ENCODE measurements around the gene RRM2. TPM values are rescaled to one million over a fixed set of nuclear protein-coding genes. Genes with fewer than 3 reads are reported as not detected.

Gene RRM2
- polyA plus RNA-seq, 1 donor from 2014 or later: 0.57 TPM

DNA sequence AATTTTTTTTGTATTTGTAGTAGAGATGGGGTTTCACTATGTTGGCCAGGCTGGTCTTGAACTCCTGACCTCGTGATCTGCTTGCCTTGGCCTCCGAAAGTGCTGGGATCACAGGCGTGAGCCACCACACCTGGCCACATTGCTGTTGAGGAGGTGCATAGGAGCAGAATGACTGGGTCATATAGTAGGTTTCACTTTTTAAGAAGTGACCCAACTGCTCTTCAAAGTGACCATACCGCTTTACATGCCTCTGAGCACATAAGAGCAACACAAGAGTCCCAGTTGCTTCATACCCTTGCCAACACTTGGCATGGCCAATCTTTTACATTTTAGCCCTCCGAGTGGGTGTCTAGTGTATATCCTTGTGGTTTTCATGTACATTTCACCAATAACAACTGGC lies 28.9 kb downstream of the RRM2 start:
- TF ChIP-seq REST (IDR thresholded peaks at IDR 0.05; ENCODE audit: borderline replicate concordance) (no peak), MXI1 (conservative IDR thresholded peaks at IDR 0.05; ENCODE audit: poor library complexity, severe bottlenecking) (no peak), POLR2AphosphoS5 (IDR thresholded peaks at IDR 0.05) (no peak), TAF1 (IDR thresholded peaks at IDR 0.05; ENCODE audit: low read depth) (no peak), RAD21 (conservative IDR thresholded peaks at IDR 0.05) (no peak), EZH2 (IDR thresholded peaks at IDR 0.05; ENCODE audit: borderline replicate concordance, insufficient read depth, low read length, poor library complexity, severe bottlenecking) (no peak), SMC3 (conservative IDR thresholded peaks at IDR 0.05; ENCODE audit: poor library complexity) (no peak), EP300 (conservative IDR thresholded peaks at IDR 0.05; ENCODE audit: poor library complexity, severe bottlenecking) (no peak)
- TF ChIP-seq, protein P1, sequence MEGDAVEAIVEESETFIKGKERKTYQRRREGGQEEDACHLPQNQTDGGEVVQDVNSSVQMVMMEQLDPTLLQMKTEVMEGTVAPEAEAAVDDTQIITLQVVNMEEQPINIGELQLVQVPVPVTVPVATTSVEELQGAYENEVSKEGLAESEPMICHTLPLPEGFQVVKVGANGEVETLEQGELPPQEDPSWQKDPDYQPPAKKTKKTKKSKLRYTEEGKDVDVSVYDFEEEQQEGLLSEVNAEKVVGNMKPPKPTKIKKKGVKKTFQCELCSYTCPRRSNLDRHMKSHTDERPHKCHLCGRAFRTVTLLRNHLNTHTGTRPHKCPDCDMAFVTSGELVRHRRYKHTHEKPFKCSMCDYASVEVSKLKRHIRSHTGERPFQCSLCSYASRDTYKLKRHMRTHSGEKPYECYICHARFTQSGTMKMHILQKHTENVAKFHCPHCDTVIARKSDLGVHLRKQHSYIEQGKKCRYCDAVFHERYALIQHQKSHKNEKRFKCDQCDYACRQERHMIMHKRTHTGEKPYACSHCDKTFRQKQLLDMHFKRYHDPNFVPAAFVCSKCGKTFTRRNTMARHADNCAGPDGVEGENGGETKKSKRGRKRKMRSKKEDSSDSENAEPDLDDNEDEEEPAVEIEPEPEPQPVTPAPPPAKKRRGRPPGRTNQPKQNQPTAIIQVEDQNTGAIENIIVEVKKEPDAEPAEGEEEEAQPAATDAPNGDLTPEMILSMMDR (IDR thresholded peaks at IDR 0.05; ENCODE audit: poor library complexity, severe bottlenecking): no peak

GRCh38 chr2:10157293-10157692 lies 34.8 kb downstream of the RRM2 start:
- no peaks in the 10 kb centered on the region for H3K27me3 ChIP-seq (ENCODE audit: insufficient read depth, low read depth, low read length)
- no peak overlapping the region for H3K27ac ChIP-seq (ENCODE audit: low read length)
- no peaks in the 10 kb centered on the region for H3K36me3 ChIP-seq (ENCODE audit: insufficient read depth, low read length)
- no peak overlapping the region for H3K9ac ChIP-seq (ENCODE audit: low read length)
- H3K4me3 ChIP-seq (ENCODE audit: low read length): no peak overlapping the region
- no peaks in the 10 kb centered on the region for H3K9me2 ChIP-seq (ENCODE audit: insufficient read depth, low read length)
- H4K20me1 ChIP-seq (ENCODE audit: insufficient read depth): no peaks in the 10 kb centered on the region
- H3K9me3 ChIP-seq (ENCODE audit: low read length): no peaks in the 10 kb centered on the region
- H3F3A ChIP-seq (ENCODE audit: insufficient read depth, low read length, poor library complexity, severe bottlenecking): no peaks in the 10 kb centered on the region
- no peak for TF ChIP-seq POLR2AphosphoS5 (IDR thresholded peaks at IDR 0.05)
- no peak for TF ChIP-seq SMC3 (conservative IDR thresholded peaks at IDR 0.05; ENCODE audit: poor library complexity)
- TF ChIP-seq TAF1 (IDR thresholded peaks at IDR 0.05; ENCODE audit: low read depth): no peak
- TF ChIP-seq RAD21 (conservative IDR thresholded peaks at IDR 0.05): no peak
- TF ChIP-seq MXI1 (conservative IDR thresholded peaks at IDR 0.05; ENCODE audit: poor library complexity, severe bottlenecking): no peak
- no peak for TF ChIP-seq EP300 (conservative IDR thresholded peaks at IDR 0.05; ENCODE audit: poor library complexity, severe bottlenecking)
- no peak for TF ChIP-seq REST (IDR thresholded peaks at IDR 0.05; ENCODE audit: borderline replicate concordance)
- no peak for TF ChIP-seq EZH2 (IDR thresholded peaks at IDR 0.05; ENCODE audit: borderline replicate concordance, insufficient read depth, low read length, poor library complexity, severe bottlenecking)
- TF ChIP-seq, protein P1 (IDR thresholded peaks at IDR 0.05; ENCODE audit: poor library complexity, severe bottlenecking): no peak
- H3K4me2 ChIP-seq (ENCODE audit: low read length): no peak overlapping the region
- H3K79me2 ChIP-seq (replicated peaks; ENCODE audit: insufficient read depth, low read length): no peaks in the 10 kb centered on the region
- no peak overlapping the region for H2AFZ ChIP-seq (ENCODE audit: low read depth, low read length)

More for the DNA sequence above, 28.9 kb downstream of the RRM2 start:
- no peak overlapping the region for H3K9ac ChIP-seq (ENCODE audit: low read length)
- no peaks in the 10 kb centered on the region for H3K79me2 ChIP-seq (replicated peaks; ENCODE audit: insufficient read depth, low read length)
- no peak overlapping the region for H3K4me2 ChIP-seq (ENCODE audit: low read length)
- no peaks in the 10 kb centered on the region for H3K36me3 ChIP-seq (ENCODE audit: insufficient read depth, low read length)
- no peaks in the 10 kb centered on the region for H4K20me1 ChIP-seq (ENCODE audit: insufficient read depth)
- no peak overlapping the region for H2AFZ ChIP-seq (ENCODE audit: low read depth, low read length)
- H3K27ac ChIP-seq (ENCODE audit: low read length): no peak overlapping the region
- H3K9me3 ChIP-seq (ENCODE audit: low read length): no peaks in the 10 kb centered on the region
- no peak overlapping the region for H3K4me3 ChIP-seq (ENCODE audit: low read length)
- no peaks in the 10 kb centered on the region for H3K27me3 ChIP-seq (ENCODE audit: insufficient read depth, low read depth, low read length)
- H3F3A ChIP-seq (ENCODE audit: insufficient read depth, low read length, poor library complexity, severe bottlenecking): no peaks in the 10 kb centered on the region
- no peaks in the 10 kb centered on the region for H3K9me2 ChIP-seq (ENCODE audit: insufficient read depth, low read length)

Data from neural cell (in vitro differentiated cells).